H9 (cell line): ENCODE measurements around the gene FHOD3. TPM values are rescaled to one million over a fixed set of nuclear protein-coding genes. Genes with fewer than 3 reads are reported as not detected.

Source experiments
- DNase-seq: peaks from one replicate; pipeline ENCODE4 v3.0.0-alpha.2; 2017
- H2AFZ ChIP-seq: one replicate; pipeline ENCODE4 v1.6.1; 2013; ENCODE audit warnings: mild to moderate bottlenecking, low read length, control low read depth, moderate library complexity
- H2AK5ac ChIP-seq: 2 replicates; pipeline ENCODE4 v1.6.1; 2013; ENCODE audit warnings: low read length, control low read depth, mixed read lengths; ENCODE audit not compliant: insufficient read length
- H2BK120ac ChIP-seq: one replicate; pipeline ENCODE4 v1.6.1; 2013; ENCODE audit warnings: low read depth, mild to moderate bottlenecking, low read length, control low read depth, inconsistent platforms; ENCODE audit not compliant: poor library complexity, severe bottlenecking
- H2BK12ac ChIP-seq: 2 replicates; pipeline ENCODE4 v1.6.1; 2013; ENCODE audit warnings: low read length, control low read depth, mixed read lengths, low read depth; ENCODE audit not compliant: insufficient read length
- H2BK15ac ChIP-seq: 2 replicates; pipeline ENCODE4 v1.6.1; 2013; ENCODE audit warnings: low read depth, low read length, control low read depth
- H2BK20ac ChIP-seq: one replicate; pipeline ENCODE4 v1.6.1; 2013; ENCODE audit warnings: low read depth, mild to moderate bottlenecking, low read length, control low read depth, inconsistent platforms; ENCODE audit not compliant: poor library complexity, severe bottlenecking
- H2BK5ac ChIP-seq: 2 replicates; pipeline ENCODE4 v1.6.1; 2013; ENCODE audit warnings: low read length, control low read depth, mixed read lengths; ENCODE audit not compliant: insufficient read length
- H3K14ac ChIP-seq: 2 replicates; pipeline ENCODE4 v1.6.1; 2013; ENCODE audit warnings: low read length, control low read depth; ENCODE audit not compliant: insufficient read depth
- H3K18ac ChIP-seq: 2 replicates; pipeline ENCODE4 v1.6.1; 2013; ENCODE audit warnings: low read depth, mild to moderate bottlenecking, mixed read lengths, low read length, control low read depth; ENCODE audit not compliant: insufficient read length
- H3K23ac ChIP-seq: 2 replicates; pipeline ENCODE4 v1.6.1; 2013; ENCODE audit warnings: low read length, control low read depth, mixed read lengths, low read depth; ENCODE audit not compliant: insufficient read length
- H3K23me2 ChIP-seq: 2 replicates; pipeline ENCODE4 v1.6.1; 2013; ENCODE audit warnings: low read depth, mild to moderate bottlenecking, mixed read lengths, low read length, control low read depth; ENCODE audit not compliant: insufficient read length, poor library complexity, severe bottlenecking
- H3K27ac ChIP-seq: 2 replicates; pipeline ENCODE4 v1.5.1; 2013; ENCODE audit warnings: low read length, control low read depth, mixed read lengths, low read depth; ENCODE audit not compliant: insufficient read length
- H3K27me3 ChIP-seq: 2 replicates; pipeline ENCODE4 v1.6.1; 2013; ENCODE audit warnings: low read length, control low read depth, inconsistent platforms; ENCODE audit not compliant: insufficient read depth
- H3K4ac ChIP-seq: 2 replicates; pipeline ENCODE4 v1.6.1; 2013; ENCODE audit warnings: low read depth, mild to moderate bottlenecking, control low read depth, inconsistent platforms, low read length, moderate library complexity
- H3K4me1 ChIP-seq: 2 replicates; pipeline ENCODE4 v1.6.1; 2013; ENCODE audit warnings: low read length, control low read depth, inconsistent platforms; ENCODE audit not compliant: insufficient read depth
- H3K4me2 ChIP-seq: 2 replicates; pipeline ENCODE4 v1.6.1; 2013; ENCODE audit warnings: low read length, control low read depth, mixed read lengths; ENCODE audit not compliant: insufficient read length, insufficient read depth
- H3K56ac ChIP-seq: 2 replicates; pipeline ENCODE4 v1.6.1; 2013; ENCODE audit warnings: low read depth, mild to moderate bottlenecking, mixed read lengths, low read length, control low read depth; ENCODE audit not compliant: insufficient read length
- H3K79me1 ChIP-seq: 2 replicates; pipeline ENCODE4 v1.6.1; 2013; ENCODE audit warnings: low read depth, mild to moderate bottlenecking, moderate library complexity, low read length, control low read depth, inconsistent platforms; ENCODE audit not compliant: insufficient read depth, poor library complexity, severe bottlenecking
- H3K79me2 ChIP-seq: 2 replicates; pipeline ENCODE4 v1.6.1; 2013; ENCODE audit warnings: low read length, control low read depth, inconsistent platforms; ENCODE audit not compliant: insufficient read depth
- H3K9ac ChIP-seq: 2 replicates; pipeline ENCODE4 v1.6.1; 2013; ENCODE audit warnings: low read length, control low read depth, mixed read lengths; ENCODE audit not compliant: insufficient read length; ENCODE audit errors: extremely low read depth
- H3K9me3 ChIP-seq: one replicate; pipeline ENCODE4 v1.6.1; 2013; ENCODE audit warnings: low read depth, low read length, inconsistent platforms; ENCODE audit not compliant: control insufficient read depth
- H3T11ph ChIP-seq: one replicate; pipeline ENCODE4 v1.6.1; 2013; ENCODE audit warnings: mild to moderate bottlenecking, low read length, control low read depth, inconsistent platforms
- H4K20me1 ChIP-seq: one replicate; pipeline ENCODE4 v1.6.1; 2013; ENCODE audit not compliant: control insufficient read depth, insufficient read length, insufficient read depth
- H4K5ac ChIP-seq: 2 replicates; pipeline ENCODE4 v1.6.1; 2013; ENCODE audit warnings: low read depth, mild to moderate bottlenecking, mixed read lengths, low read length, control low read depth; ENCODE audit not compliant: insufficient read length
- H4K8ac ChIP-seq: replicated peaks from 2 replicates; pipeline ENCODE4 v1.6.1; 2013; ENCODE audit warnings: low read length, control low read depth, mixed read lengths, low read depth; ENCODE audit not compliant: insufficient read length
- H4K91ac ChIP-seq: 2 replicates; pipeline ENCODE4 v1.6.1; 2013; ENCODE audit warnings: low read depth, mild to moderate bottlenecking, moderate library complexity, mixed read lengths, low read length, control low read depth; ENCODE audit not compliant: insufficient read length
- H3K27ac Mint-ChIP-seq, 3 experiments: 2 replicates in 2 of 3; 3 replicates in 1 of 3; pipeline ENCODE4 v1.8.0; 2020 to 2021; ENCODE audit warnings: mixed read lengths in 3 of 3, mild to moderate bottlenecking in 1 of 3, moderate library complexity in 1 of 3
- H3K27me3 Mint-ChIP-seq: 2 replicates; pipeline ENCODE4 v1.8.0; 2021; ENCODE audit warnings: low read depth, mild to moderate bottlenecking, moderate library complexity, mixed read lengths
- H3K36me3 Mint-ChIP-seq, 3 experiments: 2 replicates in 2 of 3; 3 replicates in 1 of 3; pipeline ENCODE4 v1.8.0; 2020 to 2021; ENCODE audit warnings: low read depth in 3 of 3, mixed read lengths in 3 of 3; ENCODE audit not compliant: insufficient read depth in 1 of 3
- H3K4me1 Mint-ChIP-seq, 2 experiments: 2 replicates each; pipeline ENCODE4 v1.8.0; 2020; ENCODE audit warnings: mixed read lengths in 2 of 2
- H3K4me3 Mint-ChIP-seq, 2 experiments: 2 replicates in 1 of 2; 3 replicates in 1 of 2; pipeline ENCODE4 v1.8.0; 2020 to 2021; ENCODE audit warnings: mild to moderate bottlenecking in 2 of 2, mixed read lengths in 2 of 2, moderate library complexity in 1 of 2
- H3K9me3 Mint-ChIP-seq, 2 experiments: 2 replicates in 1 of 2; 3 replicates in 1 of 2; pipeline ENCODE4 v1.8.0; 2020; ENCODE audit warnings: mild to moderate bottlenecking in 2 of 2, mixed read lengths in 2 of 2, moderate library complexity in 1 of 2
- WGBS: extraction: QIAGEN DNeasy Blood & Tissue Kit; methylation state at CpG from one replicate; pipeline ENCODE4 v1.1.7; 2013; ENCODE audit warnings: missing lambda C conversion rate, low lambda C conversion rate, mixed read lengths; ENCODE audit not compliant: insufficient read length; ENCODE audit errors: extremely low coverage; 5-methylcytosine and 5-hydroxymethylcytosine counted together
- total RNA-seq: library from RNA; stranded (reverse); gene quantifications from 2 replicates; pipeline ENCODE4 v1.2.1, GENCODE V29; 2021
- TF ChIP-seq, protein P1 (sequence below): fragments of 200-600 bp; sonication (generic); conservative IDR thresholded peaks from 3 replicates; pipeline ENCODE4 v1.8.0; 2021; ENCODE audit warnings: antibody characterized with exemption, mild to moderate bottlenecking

The FHOD3 gene
- total RNA-seq, 1 experiment from 2014 or later = 8.0 TPM

DNA sequence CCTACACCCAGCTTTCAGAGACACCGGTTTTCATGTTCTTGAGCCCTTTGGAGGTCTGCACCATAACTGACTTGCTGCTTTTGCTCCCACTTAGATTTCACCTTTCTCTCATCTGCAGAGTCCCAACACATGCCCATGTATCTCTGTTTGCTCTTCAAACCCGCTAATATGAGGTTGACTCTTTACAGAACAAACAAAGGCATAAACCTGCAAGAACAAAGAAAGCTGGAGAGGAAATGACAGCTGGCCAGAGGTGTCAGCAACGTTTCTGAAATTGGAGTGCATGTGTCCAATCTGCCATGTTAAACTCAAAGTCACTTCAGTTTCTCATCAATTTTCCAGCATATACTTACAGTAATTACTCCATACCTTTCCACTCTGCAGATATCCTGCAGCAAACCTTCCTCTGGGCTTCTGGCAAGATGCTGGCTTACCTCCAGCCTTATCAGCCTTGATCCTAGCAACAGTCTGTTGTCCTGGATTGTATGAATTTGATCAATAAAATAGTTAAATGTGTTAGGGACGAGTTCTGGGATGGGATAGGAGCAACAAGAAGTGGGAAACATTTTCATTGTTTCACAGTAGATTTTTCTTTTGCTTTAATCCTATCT, 157.4 kb downstream of the FHOD3 start:
- no peak overlapping the region for H3K4ac ChIP-seq
- no peak for DNase-seq
- no peak overlapping the region for H2BK5ac ChIP-seq
- no peak overlapping the region for H3K4me2 ChIP-seq
- no CpG with 5 or more reads among the region's 4 CpGs for WGBS
- H2AK5ac ChIP-seq = no peak overlapping the region
- Mint-ChIP-seq H3K36me3 (no peaks in the 10 kb centered on the region; a peak in 1 of 7 replicates), H3K27me3 (no peaks in the 10 kb centered on the region), H3K27ac (no peak overlapping the region), H3K4me3 (no peak overlapping the region), H3K4me1 (peaks cover 24 to 39% of the 10 kb centered on the region in 2 experiments), H3K9me3 (no peaks in the 10 kb centered on the region)
- no peak overlapping the region for H2BK12ac ChIP-seq
- no peak overlapping the region for H2AFZ ChIP-seq
- no peak overlapping the region for H3T11ph ChIP-seq
- no peak overlapping the region for H3K14ac ChIP-seq
- no peaks in the 10 kb centered on the region; the same call in 1 of the 2 replicates for H3K4me1 ChIP-seq
- H3K9me3 ChIP-seq = no peaks in the 10 kb centered on the region
- TF ChIP-seq, protein P1, sequence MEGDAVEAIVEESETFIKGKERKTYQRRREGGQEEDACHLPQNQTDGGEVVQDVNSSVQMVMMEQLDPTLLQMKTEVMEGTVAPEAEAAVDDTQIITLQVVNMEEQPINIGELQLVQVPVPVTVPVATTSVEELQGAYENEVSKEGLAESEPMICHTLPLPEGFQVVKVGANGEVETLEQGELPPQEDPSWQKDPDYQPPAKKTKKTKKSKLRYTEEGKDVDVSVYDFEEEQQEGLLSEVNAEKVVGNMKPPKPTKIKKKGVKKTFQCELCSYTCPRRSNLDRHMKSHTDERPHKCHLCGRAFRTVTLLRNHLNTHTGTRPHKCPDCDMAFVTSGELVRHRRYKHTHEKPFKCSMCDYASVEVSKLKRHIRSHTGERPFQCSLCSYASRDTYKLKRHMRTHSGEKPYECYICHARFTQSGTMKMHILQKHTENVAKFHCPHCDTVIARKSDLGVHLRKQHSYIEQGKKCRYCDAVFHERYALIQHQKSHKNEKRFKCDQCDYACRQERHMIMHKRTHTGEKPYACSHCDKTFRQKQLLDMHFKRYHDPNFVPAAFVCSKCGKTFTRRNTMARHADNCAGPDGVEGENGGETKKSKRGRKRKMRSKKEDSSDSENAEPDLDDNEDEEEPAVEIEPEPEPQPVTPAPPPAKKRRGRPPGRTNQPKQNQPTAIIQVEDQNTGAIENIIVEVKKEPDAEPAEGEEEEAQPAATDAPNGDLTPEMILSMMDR = no peak
- no peak overlapping the region for H3K18ac ChIP-seq
- no peak overlapping the region for H2BK20ac ChIP-seq
- H3K27me3 ChIP-seq = no peaks in the 10 kb centered on the region
- no peaks in the 10 kb centered on the region for H4K20me1 ChIP-seq
- H3K79me1 ChIP-seq = no peaks in the 10 kb centered on the region
- no peaks in the 10 kb centered on the region for H3K23me2 ChIP-seq
- H4K8ac ChIP-seq = no peak overlapping the region
- H2BK120ac ChIP-seq = no peak overlapping the region
- no peak overlapping the region for H3K27ac ChIP-seq
- H4K5ac ChIP-seq = no peak overlapping the region
- no peak overlapping the region for H3K56ac ChIP-seq
- no peak overlapping the region for H2BK15ac ChIP-seq
- no peak overlapping the region for H3K23ac ChIP-seq
- no peak overlapping the region for H3K9ac ChIP-seq
- H3K79me2 ChIP-seq = no peaks in the 10 kb centered on the region
- no peak overlapping the region for H4K91ac ChIP-seq
